Neural crest cell (in vitro differentiated cells): ENCODE results near the gene UBE2I. TPM values are rescaled to one million over a fixed set of nuclear protein-coding genes. Genes with fewer than 3 reads are reported as not detected.

ENCODE experiments used
- DNase-seq: peaks from one replicate; pipeline ENCODE4 v3.0.0; 2021; ENCODE audit warnings: low read depth, mixed read lengths, low spot score
- H3K27ac Mint-ChIP-seq: one replicate; pipeline ENCODE4 v1.8.0; 2021; ENCODE audit warnings: mild to moderate bottlenecking, mixed read lengths; ENCODE audit not compliant: unreplicated experiment
- H3K27me3 Mint-ChIP-seq: 2 replicates; pipeline ENCODE4 v1.8.0; 2021; ENCODE audit warnings: low read depth, mild to moderate bottlenecking, mixed read lengths
- H3K36me3 Mint-ChIP-seq: 2 replicates; pipeline ENCODE4 v1.8.0; 2021; ENCODE audit warnings: low read depth, mild to moderate bottlenecking, mixed read lengths
- H3K4me1 Mint-ChIP-seq: 2 replicates; pipeline ENCODE4 v1.8.0; 2021; ENCODE audit warnings: mixed read lengths
- H3K4me3 Mint-ChIP-seq: one replicate; pipeline ENCODE4 v1.8.0; 2021; ENCODE audit warnings: mild to moderate bottlenecking, mixed read lengths
- H3K9me3 Mint-ChIP-seq: 2 replicates; pipeline ENCODE4 v1.8.0; 2021; ENCODE audit warnings: mixed read lengths
- CTCF ChIP-seq: fragments of 200-600 bp; sonication (generic); conservative IDR thresholded peaks from 2 replicates; pipeline ENCODE4 v1.5.0; 2021; ENCODE audit warnings: antibody characterized with exemption, mild to moderate bottlenecking
- total RNA-seq: library from RNA; stranded (reverse); gene quantifications from 2 replicates; pipeline ENCODE4 v1.2.1, GENCODE V29; 2021

UBE2I gene
- total RNA-seq, 1 donor from 2014 or later = 301 TPM

- Mint-ChIP-seq H3K4me1 (peaks cover 14% of the 10 kb centered on the region), H3K9me3 (no peaks in the 10 kb centered on the region), H3K27me3 (peaks cover 8% of the 10 kb centered on the region), H3K36me3 (peaks cover 20% of the 10 kb centered on the region), H3K4me3 (peak overlapping the region; percentile 34), H3K27ac (no peak overlapping the region)
- DNase-seq = no peak
- no peak for TF ChIP-seq CTCF
Measured at GRCh38 chr16:1313721-1314369, 4.4 kb downstream of the UBE2I start.

GRCh38 chr16:1314399-1315068 is 5.1 kb downstream of the UBE2I start:
- Mint-ChIP-seq H3K4me3 (peak overlapping the region; percentile 34), H3K27ac (no peak overlapping the region), H3K4me1 (peaks cover 14% of the 10 kb centered on the region), H3K9me3 (no peaks in the 10 kb centered on the region), H3K27me3 (peaks cover 5% of the 10 kb centered on the region), H3K36me3 (peaks cover 23% of the 10 kb centered on the region)
- no peak for DNase-seq
- no peak for TF ChIP-seq CTCF

- Mint-ChIP-seq H3K36me3 (peaks cover 20% of the 10 kb centered on the region), H3K9me3 (no peaks in the 10 kb centered on the region), H3K4me3 (peak overlapping the region; percentile 34), H3K27me3 (peaks cover 1% of the 10 kb centered on the region), H3K27ac (no peak overlapping the region), H3K4me1 (peaks cover 10% of the 10 kb centered on the region)
- TF ChIP-seq CTCF = no peak
- DNase-seq = no peak
Measured at GRCh38 chr16:1315081-1316032, 5.9 kb downstream of the UBE2I start.

DNA sequence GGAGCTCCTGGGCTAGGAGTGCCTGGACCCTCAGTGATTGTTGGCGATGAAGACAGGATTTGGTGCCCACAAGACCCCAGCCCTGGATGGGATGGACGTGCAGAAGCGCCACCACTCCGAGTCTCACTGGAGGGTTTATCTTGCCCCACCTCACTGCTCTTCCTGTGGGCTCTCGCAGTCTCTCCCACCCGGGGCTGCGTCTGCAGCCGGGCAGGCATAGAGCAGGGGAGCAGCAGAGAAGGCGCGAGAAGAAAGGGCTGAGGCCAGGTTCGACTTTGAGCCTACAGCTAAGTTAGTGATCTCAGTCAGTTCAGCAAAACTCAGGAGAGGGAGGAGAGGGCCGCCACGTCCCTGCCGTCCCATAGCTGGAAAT is 6.6 kb downstream of the UBE2I start:
- no peak for TF ChIP-seq CTCF
- peaks cover 4% of the 10 kb centered on the region for H3K4me1 Mint-ChIP-seq
- H3K36me3 Mint-ChIP-seq = peaks cover 19% of the 10 kb centered on the region
- H3K4me3 Mint-ChIP-seq = peak overlapping the region; percentile 34
- H3K9me3 Mint-ChIP-seq = no peaks in the 10 kb centered on the region
- H3K27me3 Mint-ChIP-seq = no peaks in the 10 kb centered on the region
- no peak for DNase-seq
- no peak overlapping the region for H3K27ac Mint-ChIP-seq

DNA sequence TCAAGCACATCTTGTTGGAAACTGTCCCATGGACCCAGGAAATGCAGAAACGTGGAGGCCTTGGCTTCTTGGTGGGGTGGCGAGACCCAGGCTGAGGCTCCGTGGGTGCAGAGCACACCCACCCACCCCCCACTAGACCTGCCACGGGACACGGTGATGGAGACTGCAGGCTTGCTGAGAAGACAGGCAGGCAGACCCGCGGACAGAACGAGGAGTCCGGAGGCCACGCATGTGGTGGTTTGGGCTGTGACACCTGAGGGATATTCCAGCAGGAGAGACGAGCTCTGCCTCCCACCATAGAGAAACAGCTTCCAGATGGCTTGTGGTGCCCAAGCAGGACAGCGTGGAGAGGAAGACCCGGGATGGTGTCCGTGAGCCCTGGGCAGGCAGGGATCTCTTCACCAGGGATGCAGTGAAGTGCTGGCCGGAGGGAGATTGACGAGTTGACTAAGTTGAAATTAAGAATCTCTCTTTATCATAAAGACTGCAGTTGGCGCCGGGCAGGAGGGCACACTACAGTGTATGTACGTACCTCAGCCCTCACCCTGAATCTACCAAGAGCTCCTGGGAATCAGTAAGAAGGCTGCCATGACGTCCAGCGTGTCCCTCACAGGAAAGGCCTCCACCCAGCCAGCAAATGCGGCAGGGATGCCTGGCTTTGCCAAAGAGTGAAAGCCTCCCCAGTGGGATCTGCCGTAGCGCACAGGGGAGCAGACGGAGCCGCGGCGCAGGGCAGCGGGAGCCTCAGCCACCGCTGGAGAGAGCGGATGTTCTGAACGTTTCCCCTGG is 8.2 kb downstream of the UBE2I start:
- Mint-ChIP-seq H3K27ac (no peak overlapping the region), H3K4me3 (peak overlapping the region; percentile 41), H3K27me3 (no peaks in the 10 kb centered on the region), H3K4me1 (no peaks in the 10 kb centered on the region), H3K9me3 (no peaks in the 10 kb centered on the region), H3K36me3 (peaks cover 19% of the 10 kb centered on the region)
- no peak for DNase-seq
- no peak for TF ChIP-seq CTCF
